GM18508 (cell line): Measurements from ENCODE around the gene IL11RA.

Experiments
- ATAC-seq: cut with Tn5 transposase; IDR thresholded peaks from one replicate; pipeline ENCODE4 v1.9.1; 2021; ENCODE audit warnings: moderate number of reproducible peaks; ENCODE audit not compliant: insufficient read depth, unreplicated experiment

Gene IL11RA

GRCh38 chr9:34651321-34651720 is 664 bp upstream of the IL11RA start:
- ATAC-seq = no peak

- ATAC-seq = no peak
Observed at GRCh38 chr9:34652602-34653000, 616 bp downstream of the IL11RA start.

GRCh38 chr9:34653151-34654072 is 1.4 kb downstream of the IL11RA start:
- ATAC-seq = no peak

- no peak for ATAC-seq
Observed at GRCh38 chr9:34654323-34655051, 2.5 kb downstream of the IL11RA start.

- ATAC-seq = no peak
Observed at GRCh38 chr9:34655394-34655793, 3.4 kb downstream of the IL11RA start.

- no peak for ATAC-seq
Observed at GRCh38 chr9:34656992-34657391, 5.0 kb downstream of the IL11RA start.

GRCh38 chr9:34658461-34658860 is 6.5 kb downstream of the IL11RA start:
- ATAC-seq = no peak

GRCh38 chr9:34659592-34660253 is 7.7 kb downstream of the IL11RA start:
- ATAC-seq = no peak

GRCh38 chr9:34662526-34663302 is 10.7 kb downstream of the IL11RA start, which contains the start of gene CCL27:
TSS of gene CCL27 (minus strand) at chr9:34662657. CDS start at chr9:34662633, 24 bp downstream.
- no peak for ATAC-seq

- ATAC-seq = no peak
Observed at GRCh38 chr9:34663303-34663605, 11.3 kb downstream of the IL11RA start.

- ATAC-seq = no peak
Observed at GRCh38 chr9:34664281-34665066, 12.5 kb downstream of the IL11RA start.

GRCh38 chr9:34665067-34665380 is 13.0 kb downstream of the IL11RA start:
- ATAC-seq = no peak

- ATAC-seq = no peak
Observed at GRCh38 chr9:34665381-34666250, 13.6 kb downstream of the IL11RA start.

- ATAC-seq = no peak
Observed at GRCh38 chr9:34669809-34670562, 18.0 kb downstream of the IL11RA start.

- no peak for ATAC-seq
Observed at GRCh38 chr9:34671307-34671706, 19.3 kb downstream of the IL11RA start.

- no peak for ATAC-seq
Observed at GRCh38 chr9:34674440-34674839, 22.5 kb downstream of the IL11RA start.

GRCh38 chr9:34675048-34675714 is 23.2 kb downstream of the IL11RA start:
- no peak for ATAC-seq

GRCh38 chr9:34675869-34676268 is 23.9 kb downstream of the IL11RA start:
- ATAC-seq = no peak
